HEK293T (cell line): ENCODE data around the gene RHOG.

ENCODE experiments used
- CTCF ChIA-PET: fragments of 350-600 bp; formaldehyde crosslinking; extraction: SDS; loops from one replicate; lab custom pipeline; 2021; ENCODE audit warnings: antibody characterized with exemption, inconsistent platforms; lab: Yijun Ruan, JAX
- POLR2A ChIA-PET: fragments of 350-600 bp; formaldehyde crosslinking; extraction: SDS; loops from one replicate; lab custom pipeline; 2020; ENCODE audit warnings: antibody characterized with exemption, inconsistent platforms; lab: Yijun Ruan, JAX
- DNase-seq: peaks from one replicate; pipeline ENCODE4 v3.0.0; 2012; ENCODE audit warnings: mixed read lengths; ENCODE audit errors: extremely low spot score
- ARNT ChIP-seq: fragments of 450-650 bp; IDR thresholded peaks from 2 replicates; pipeline ENCODE4 v1.6.1; 2017; ENCODE audit warnings: mild to moderate bottlenecking
- BHLHE40 ChIP-seq: fragments of 450-650 bp; IDR thresholded peaks from 2 replicates; pipeline ENCODE4 v1.6.1; 2016; ENCODE audit warnings: mild to moderate bottlenecking, moderate library complexity, borderline replicate concordance
- CTBP1 ChIP-seq: fragments of 450-650 bp; IDR thresholded peaks from 2 replicates; pipeline ENCODE4 v1.6.1; 2016; ENCODE audit warnings: borderline replicate concordance
- ELF4 ChIP-seq: fragments of 450-650 bp; IDR thresholded peaks from 2 replicates; pipeline ENCODE4 v1.6.1; 2017; ENCODE audit warnings: antibody characterized with exemption
- FOXA1 ChIP-seq: fragments of 450-650 bp; IDR thresholded peaks from 2 replicates; pipeline ENCODE4 v1.6.1; 2016; ENCODE audit warnings: mild to moderate bottlenecking
- FOXK2 ChIP-seq: fragments of 450-650 bp; IDR thresholded peaks from 2 replicates; pipeline ENCODE4 v1.6.1; 2016; ENCODE audit warnings: mild to moderate bottlenecking
- FOXM1 ChIP-seq: fragments of 450-650 bp; IDR thresholded peaks from 2 replicates; pipeline ENCODE4 v1.6.1; 2017; ENCODE audit warnings: mild to moderate bottlenecking, borderline replicate concordance
- HDGF ChIP-seq: fragments of 450-650 bp; IDR thresholded peaks from 2 replicates; pipeline ENCODE4 v1.6.1; 2017; ENCODE audit warnings: antibody characterized with exemption, borderline replicate concordance
- L3MBTL2 ChIP-seq: fragments of 450-650 bp; conservative IDR thresholded peaks from 2 replicates; pipeline ENCODE4 v1.6.1; 2016; ENCODE audit warnings: mild to moderate bottlenecking
- LEF1 ChIP-seq: fragments of 450-650 bp; IDR thresholded peaks from 2 replicates; pipeline ENCODE4 v1.6.1; 2017; ENCODE audit warnings: mild to moderate bottlenecking, borderline replicate concordance
- NFRKB ChIP-seq: fragments of 450-650 bp; IDR thresholded peaks from 2 replicates; pipeline ENCODE4 v1.6.1; 2016; ENCODE audit warnings: mild to moderate bottlenecking, moderate library complexity
- PKNOX1 ChIP-seq: fragments of 450-650 bp; IDR thresholded peaks from 2 replicates; pipeline ENCODE4 v1.6.1; 2016
- SP1 ChIP-seq: fragments of 450-650 bp; IDR thresholded peaks from 2 replicates; pipeline ENCODE4 v1.6.1; 2017
- SUZ12 ChIP-seq: fragments of 450-650 bp; IDR thresholded peaks from 2 replicates; pipeline ENCODE4 v1.6.1; 2016; ENCODE audit warnings: mild to moderate bottlenecking
- TARDBP ChIP-seq: fragments of 450-650 bp; IDR thresholded peaks from 2 replicates; pipeline ENCODE4 v1.6.1; 2016
- ZNF384 ChIP-seq: fragments of 450-650 bp; IDR thresholded peaks from 2 replicates; pipeline ENCODE4 v1.6.1; 2016

Gene RHOG

GRCh38 chr11:3857628-3858027 lies 16.9 kb upstream of the RHOG start:
- no peak for DNase-seq
- ChIA-PET POLR2A (no interaction called here), CTCF (interaction anchor here (3.5 kb wide), 1 partner anchor 8 kb away, joined by 20 read pairs; no protein-coding TSS in a partner anchor)
- no peak for TF ChIP-seq CTBP1
- TF ChIP-seq FOXM1: no peak
- no peak for TF ChIP-seq FOXK2
- TF ChIP-seq L3MBTL2: no peak
- no peak for TF ChIP-seq FOXA1
- no peak for TF ChIP-seq ZNF384
- no peak for TF ChIP-seq LEF1
- no peak for TF ChIP-seq SP1
- TF ChIP-seq NFRKB: no peak
- no peak for TF ChIP-seq ARNT
- no peak for TF ChIP-seq ELF4
- TF ChIP-seq TARDBP: no peak
- TF ChIP-seq HDGF: no peak
- no peak for TF ChIP-seq PKNOX1
- TF ChIP-seq BHLHE40: no peak
- no peak for TF ChIP-seq SUZ12

GRCh38 chr11:3856856-3857553 lies 16.2 kb upstream of the RHOG start:
- DNase-seq: no peak
- ChIA-PET CTCF (interaction anchor here (3.5 to 3.6 kb wide), 2 partner anchors 7 to 216 kb away, joined by 20 to 49 read pairs; no protein-coding TSS in a partner anchor), POLR2A (no interaction called here)
- TF ChIP-seq CTBP1: no peak
- TF ChIP-seq NFRKB: no peak
- TF ChIP-seq TARDBP: no peak
- no peak for TF ChIP-seq BHLHE40
- TF ChIP-seq PKNOX1: no peak
- no peak for TF ChIP-seq SUZ12
- TF ChIP-seq ELF4: no peak
- no peak for TF ChIP-seq SP1

- CTCF ChIA-PET: interaction anchor here (0.9 to 3.6 kb wide), 11 partner anchors 8 to 217 kb away, joined by 3 to 49 read pairs (median 7); partner anchors contain the start of genes PGAP2 and RHOG
- POLR2A ChIA-PET: interaction anchor here (0.7 to 3.6 kb wide), 15 partner anchors 10 to 216 kb away, joined by 3 to 25 read pairs (median 5); partner anchors contain the start of genes NUP98 and RHOG
- DNase-seq: no peak
- no peak for TF ChIP-seq LEF1
- TF ChIP-seq FOXA1: no peak
- TF ChIP-seq HDGF: no peak
- no peak for TF ChIP-seq ELF4
- TF ChIP-seq SUZ12: no peak
- TF ChIP-seq PKNOX1: no peak
- peak; percentile 79 for TF ChIP-seq L3MBTL2
- no peak for TF ChIP-seq BHLHE40
Observed at GRCh38 chr11:3855808-3856491, 15.2 kb upstream of the RHOG start.

GRCh38 chr11:3854977-3855807 lies 14.4 kb upstream of the RHOG start, which contains the start of gene STIM1:
TSS of gene STIM1 (plus strand) at chr11:3855664. CDS start at chr11:3856271, 607 bp downstream.
- TF ChIP-seq BHLHE40 (no peak), L3MBTL2 (peak; percentile 60; the same call in 1 of the 2 replicates), FOXM1 (0 out of 2 replicates have a peak, but pooled peaks have one; percentile 33), ARNT (no peak)
- POLR2A ChIA-PET: interaction anchor here (0.6 to 3.6 kb wide), 21 partner anchors 9 to 226 kb away, joined by 3 to 25 read pairs (median 4); partner anchors contain the start of genes NUP98 and RHOG
- DNase-seq: peak; percentile 93
- CTCF ChIA-PET: interaction anchor here (0.6 to 3.6 kb wide), 22 partner anchors 9 to 250 kb away, joined by 3 to 49 read pairs (median 5); partner anchors contain the start of genes PGAP2 and RHOG

- DNase-seq: no peak
- CTCF ChIA-PET: interaction anchor here (0.8 to 3.6 kb wide), 20 partner anchors 10 to 250 kb away, joined by 3 to 49 read pairs (median 6); partner anchors contain the start of genes PGAP2 and RHOG
- no peak for TF ChIP-seq SP1
- TF ChIP-seq TARDBP: no peak
- TF ChIP-seq FOXK2: no peak
- no peak for TF ChIP-seq SUZ12
- TF ChIP-seq ARNT: no peak
- no peak for TF ChIP-seq PKNOX1
- TF ChIP-seq CTBP1: no peak
- TF ChIP-seq NFRKB: no peak
- TF ChIP-seq BHLHE40: no peak
- TF ChIP-seq LEF1: no peak
- no peak for TF ChIP-seq L3MBTL2
- TF ChIP-seq FOXM1: no peak
- no peak for TF ChIP-seq HDGF
- POLR2A ChIA-PET: interaction anchor here (0.8 to 3.6 kb wide), 17 partner anchors 9 to 226 kb away, joined by 3 to 25 read pairs (median 5); partner anchors contain the start of genes NUP98 and RHOG
Observed at GRCh38 chr11:3854660-3854976, 13.9 kb upstream of the RHOG start.
